IMR-90 (cell line): ENCODE results near the gene ADGRB3. TPM values are rescaled to one million over a fixed set of nuclear protein-coding genes. Genes with fewer than 3 reads are reported as not detected.

Experiments
- ATAC-seq: fragments of 200-7000 bp; cut with Tn5 transposase; 2 replicates; pipeline ENCODE4 v1.9.1; 2020; ENCODE audit warnings: low read depth, mild to moderate bottlenecking, moderate library complexity
- BruUV-seq: library from RNA; stranded (reverse); fragments of 400-500 nt; replicated peaks from 2 replicates; lab custom pipeline; 2021; lab: Mats Ljungman, UMichigan
- CTCF ChIA-PET: fragments of 300-600 bp; formaldehyde crosslinking; extraction: SDS; loops from one replicate; lab custom pipeline; 2021; ENCODE audit warnings: antibody characterized with exemption; lab: Yijun Ruan, JAX
- POLR2A ChIA-PET: fragments of 300-600 bp; sonication (Branson Sonifier 250); formaldehyde crosslinking; loops from one replicate; lab custom pipeline; 2022; ENCODE audit warnings: antibody characterized with exemption; ENCODE audit not compliant: unreplicated experiment; lab: Charles Lee
- DNase-seq: peaks from one replicate; pipeline ENCODE4 v3.0.0; 2013
- H2AFZ ChIP-seq: replicated peaks from 2 replicates; pipeline ENCODE3; 2013; ENCODE audit warnings: low read length, mild to moderate bottlenecking; ENCODE audit not compliant: poor library complexity
- H2AK5ac ChIP-seq: 2 replicates; pipeline ENCODE4 v1.6.1; 2013; ENCODE audit warnings: low read depth, low read length, inconsistent platforms
- H2AK9ac ChIP-seq: replicated peaks from 2 replicates; pipeline ENCODE3; 2013; ENCODE audit warnings: mild to moderate bottlenecking, low read depth, low read length, moderate library complexity; ENCODE audit not compliant: poor library complexity
- H2BK120ac ChIP-seq: 2 replicates; pipeline ENCODE4 v1.6.1; 2013; ENCODE audit warnings: low read depth, low read length, inconsistent platforms
- H2BK15ac ChIP-seq: 3 replicates; pipeline ENCODE4 v1.6.1; 2013; ENCODE audit warnings: low read depth, low read length, inconsistent platforms
- H2BK20ac ChIP-seq: 2 replicates; pipeline ENCODE4 v1.6.1; 2013; ENCODE audit warnings: low read depth, mild to moderate bottlenecking, inconsistent platforms, low read length, moderate library complexity
- H2BK5ac ChIP-seq: 2 replicates; pipeline ENCODE4 v1.6.1; 2013; ENCODE audit warnings: mild to moderate bottlenecking, low read depth, low read length, inconsistent platforms; ENCODE audit not compliant: poor library complexity, severe bottlenecking
- H3K14ac ChIP-seq: replicated peaks from 2 replicates; pipeline ENCODE4 v1.6.1; 2013; ENCODE audit warnings: low read depth, low read length, inconsistent platforms
- H3K18ac ChIP-seq: 2 replicates; pipeline ENCODE4 v1.6.1; 2013; ENCODE audit warnings: low read depth, low read length, control low read depth
- H3K23ac ChIP-seq: 2 replicates; pipeline ENCODE4 v1.6.1; 2013; ENCODE audit warnings: low read depth, low read length, inconsistent platforms
- H3K27ac ChIP-seq: 2 replicates; pipeline ENCODE4 v1.5.1; 2013; ENCODE audit warnings: mild to moderate bottlenecking, control low read depth, low read length; ENCODE audit not compliant: insufficient read depth
- H3K27me3 ChIP-seq: 2 replicates; pipeline ENCODE4 v1.6.1; 2013; ENCODE audit warnings: low read length; ENCODE audit not compliant: control insufficient read depth, insufficient read depth
- H3K36me3 ChIP-seq: 2 replicates; pipeline ENCODE4 v1.6.1; 2013; ENCODE audit warnings: low read length, mixed read lengths; ENCODE audit not compliant: control insufficient read depth, insufficient read depth
- H3K4ac ChIP-seq: 2 replicates; pipeline ENCODE4 v1.6.1; 2013; ENCODE audit warnings: low read depth, low read length, inconsistent platforms
- H3K4me1 ChIP-seq: 2 replicates; pipeline ENCODE4 v1.6.1; 2013; ENCODE audit warnings: low read length, mixed read lengths; ENCODE audit not compliant: control insufficient read depth, insufficient read depth
- H3K4me2 ChIP-seq: 2 replicates; pipeline ENCODE4 v1.6.1; 2013; ENCODE audit warnings: low read depth, mild to moderate bottlenecking, control low read depth, low read length, moderate library complexity
- H3K4me3 ChIP-seq: 2 replicates; pipeline ENCODE4 v1.5.1; 2013; ENCODE audit warnings: low read depth, mild to moderate bottlenecking, control low read depth, low read length, moderate library complexity; ENCODE audit not compliant: insufficient read depth
- H3K56ac ChIP-seq: 2 replicates; pipeline ENCODE4 v1.6.1; 2013; ENCODE audit warnings: low read length, inconsistent platforms; ENCODE audit not compliant: insufficient read depth; ENCODE audit errors: extremely low read depth
- H3K79me1 ChIP-seq, 2 experiments: 2 replicates each; pipeline ENCODE4 v1.6.1; 2013; ENCODE audit warnings: low read length in 2 of 2, inconsistent platforms in 1 of 2, low read depth in 1 of 2
- H3K9ac ChIP-seq: 2 replicates; pipeline ENCODE4 v1.6.1; 2013; ENCODE audit warnings: low read depth, low read length, control low read depth
- H3K9me1 ChIP-seq: 2 replicates; pipeline ENCODE4 v1.6.1; 2013; ENCODE audit warnings: low read length, inconsistent platforms; ENCODE audit not compliant: insufficient read depth
- H3K9me3 ChIP-seq: 2 replicates; pipeline ENCODE4 v1.6.1; 2013; ENCODE audit warnings: low read length; ENCODE audit not compliant: control insufficient read depth, insufficient read depth
- H4K20me1 ChIP-seq: 2 replicates; pipeline ENCODE4 v1.6.1; 2013; ENCODE audit warnings: low read length, inconsistent platforms; ENCODE audit not compliant: insufficient read depth
- H4K5ac ChIP-seq: 2 replicates; pipeline ENCODE4 v1.6.1; 2013; ENCODE audit warnings: mild to moderate bottlenecking, low read depth, low read length, control low read depth
- H4K8ac ChIP-seq, 2 experiments: 2 replicates each; pipeline ENCODE4 v1.6.1; 2013; ENCODE audit warnings: low read depth in 2 of 2, low read length in 2 of 2, control low read depth in 1 of 2, inconsistent platforms in 1 of 2
- H4K91ac ChIP-seq: 2 replicates; pipeline ENCODE4 v1.6.1; 2013; ENCODE audit warnings: low read depth, low read length, inconsistent platforms; ENCODE audit not compliant: insufficient read depth
- CEBPB ChIP-seq: IDR thresholded peaks from 2 replicates; pipeline ENCODE4 v1.6.1; 2012; ENCODE audit warnings: low read depth, low read length, improper control_type of control experiment
- CHD1 ChIP-seq: IDR thresholded peaks from 2 replicates; pipeline ENCODE4 v1.6.1; 2012; ENCODE audit warnings: low read depth, low read length, improper control_type of control experiment
- CTCF ChIP-seq: conservative IDR thresholded peaks from 2 replicates; pipeline ENCODE4 v1.5.1; 2012; ENCODE audit warnings: mild to moderate bottlenecking, low read depth, low read length, improper control_type of control experiment
- FOS ChIP-seq: fragments of 150-350 bp; IDR thresholded peaks from 2 replicates; pipeline ENCODE4 v1.6.1; 2016; ENCODE audit warnings: low read depth, low read length
- MAFK ChIP-seq: IDR thresholded peaks from 2 replicates; pipeline ENCODE4 v1.6.1; 2012; ENCODE audit warnings: low read depth, low read length, improper control_type of control experiment
- MXI1 ChIP-seq: IDR thresholded peaks from 2 replicates; pipeline ENCODE4 v1.6.1; 2012; ENCODE audit warnings: low read depth, mild to moderate bottlenecking, low read length, moderate library complexity, borderline replicate concordance
- POLR2A ChIP-seq: IDR thresholded peaks from 2 replicates; pipeline ENCODE4 v1.6.1; 2012; ENCODE audit warnings: mild to moderate bottlenecking, low read depth, low read length
- RAD21 ChIP-seq: IDR thresholded peaks from 2 replicates; pipeline ENCODE4 v1.6.1; 2012; ENCODE audit warnings: low read length, improper control_type of control experiment
- RCOR1 ChIP-seq: IDR thresholded peaks from 2 replicates; pipeline ENCODE4 v1.6.1; 2012; ENCODE audit warnings: mild to moderate bottlenecking, low read length, improper control_type of control experiment; ENCODE audit not compliant: insufficient replicate concordance
- WGBS, 2 experiments: methylation state at CpG; one replicate each; pipeline versions ENCODE4 v1.1.5 to v1.1.7; 2013; ENCODE audit warnings: missing lambda C conversion rate in 2 of 2; ENCODE audit not compliant: insufficient read length in 1 of 2; ENCODE audit errors: extremely low coverage in 2 of 2; 5-methylcytosine and 5-hydroxymethylcytosine counted together
- dilution Hi-C: fragments of 300-500 bp; cut with HindIII; formaldehyde crosslinking; loops from one replicate; pipeline ENCODE4 v1.14.3; 2018; ENCODE audit warnings: low sequenced_read_pairs; ENCODE audit not compliant: unreplicated experiment
- in situ Hi-C: fragments of 300-500 bp; cut with MboI; formaldehyde crosslinking; loops from 3 replicates; pipeline ENCODE4 v1.14.3; 2019; ENCODE audit warnings: low sequenced_read_pairs, inconsistent platforms, mixed read lengths
- intact Hi-C: fragments of 100-400 bp; cut with micrococcal nuclease; formaldehyde crosslinking; loops from 2 replicates; pipeline ENCODE4 v1.10.0; 2022
- polyA plus RNA-seq, 3 experiments: library from polyadenylated mRNA; depleted of rRNA; stranded (reverse); fragments of >200 nt; gene quantifications; 2 replicates each; pipeline ENCODE4 v1.2.3, GENCODE V29; 2012; ENCODE audit warnings: low replicate concordance in 1 of 3
- total RNA-seq: library from RNA; depleted of rRNA; stranded (reverse); fragments of >200 nt; gene quantifications from 2 replicates; pipeline ENCODE4 v1.2.3, GENCODE V29; 2012

The ADGRB3 gene
- total and polyA plus RNA-seq, 2 of the 4 experiments (the other 2 are of a cell fraction) = not detected

GRCh38 chr6:69216127-69216526 lies 581.0 kb downstream of the ADGRB3 start:
- H3K4me3 ChIP-seq = no peak overlapping the region
- H2AK5ac ChIP-seq = no peak overlapping the region
- H2BK5ac ChIP-seq = no peak overlapping the region
- dilution Hi-C loops (no loop called here), in situ Hi-C loops (no loop called here), intact Hi-C loops (no loop called here)
- no peaks in the 10 kb centered on the region for H4K20me1 ChIP-seq
- H3K27ac ChIP-seq = no peak overlapping the region
- no peaks in the 10 kb centered on the region for H3K27me3 ChIP-seq
- no peak overlapping the region for H3K4ac ChIP-seq
- H2AFZ ChIP-seq = no peak overlapping the region
- no peak for DNase-seq
- H3K18ac ChIP-seq = no peak overlapping the region
- no peaks in the 10 kb centered on the region for H3K9me1 ChIP-seq
- H3K23ac ChIP-seq = no peak overlapping the region
- H4K8ac ChIP-seq = no peak overlapping the region
- TF ChIP-seq CHD1 (no peak), MXI1 (no peak), FOS (no peak), MAFK (no peak), RAD21 (no peak), RCOR1 (no peak), CEBPB (no peak), CTCF (no peak), POLR2A (no peak)
- no peak overlapping the region for H2AK9ac ChIP-seq
- H3K36me3 ChIP-seq = no peaks in the 10 kb centered on the region
- no peak for ATAC-seq
- WGBS, 2 experiments = no CpG with 5 or more reads among the region's 1 CpG
- POLR2A ChIA-PET = no interaction called here
- H3K9me3 ChIP-seq = no peaks in the 10 kb centered on the region
- no peak overlapping the region for H4K91ac ChIP-seq
- H3K4me2 ChIP-seq = no peak overlapping the region
- no peak overlapping the region for H2BK20ac ChIP-seq
- no peaks in the 10 kb centered on the region for H3K79me1 ChIP-seq
- no peak overlapping the region for H3K56ac ChIP-seq
- CTCF ChIA-PET = no interaction called here
- no peaks in the 10 kb centered on the region for H3K4me1 ChIP-seq
- H4K5ac ChIP-seq = no peak overlapping the region
- H2BK120ac ChIP-seq = no peak overlapping the region
- H3K14ac ChIP-seq = no peak overlapping the region
- H3K9ac ChIP-seq = no peak overlapping the region
- BruUV-seq = no TSS peak
- no peak overlapping the region for H2BK15ac ChIP-seq
